ACHN (cell line): ENCODE measurements around the gene ZNHIT6.
A peak's percentile ranks its signal among the peaks of the same experiment; 100 is the strongest.

ENCODE experiments used
- DNase-seq: peaks from one replicate; pipeline ENCODE4 v3.0.0-alpha.2; 2015
- in situ Hi-C: cut with HindIII; loops from 2 replicates; pipeline ENCODE4 v1.10.0; 2017; ENCODE audit warnings: low sequenced_read_pairs, low pct_ligation_motif_present, low pct_unique_long_range_greater_than_20kb

ZNHIT6 gene

GRCh38 chr1:85605484-85606413 lies 102.5 kb downstream of the ZNHIT6 start:
- DNase-seq = peak; percentile 81
- in situ Hi-C loops = no loop called here

DNA sequence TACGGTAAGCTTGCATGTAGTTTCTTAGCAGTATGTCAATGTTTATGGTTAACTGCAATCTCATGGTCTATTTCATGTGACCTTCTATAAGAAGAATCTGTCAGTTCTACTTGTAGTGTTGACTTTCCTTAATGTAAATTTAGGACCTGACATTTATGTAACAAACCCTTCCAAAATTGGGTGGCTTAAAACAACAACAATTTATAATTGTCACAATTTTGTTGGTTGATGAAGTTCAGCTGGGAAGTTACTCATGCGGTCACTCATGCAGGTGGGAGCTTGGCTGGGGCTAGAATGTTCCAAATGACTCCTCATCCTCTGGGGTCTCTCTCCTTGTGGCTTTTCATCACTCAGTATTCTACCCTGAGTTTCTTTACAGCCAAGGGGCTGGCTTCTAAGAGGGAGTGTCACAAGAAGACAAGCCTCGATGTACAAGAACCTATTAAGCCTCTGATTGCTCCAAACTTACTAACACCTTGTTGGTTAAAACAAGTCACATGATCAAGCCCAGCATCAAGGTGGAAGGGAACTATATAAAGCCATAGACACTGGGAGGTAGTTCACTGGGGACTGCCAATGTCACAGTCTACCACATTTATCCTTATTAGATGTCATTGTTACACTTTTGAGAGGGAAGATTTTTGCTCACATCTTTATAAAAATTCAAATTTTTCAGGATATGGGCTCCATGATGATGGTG lies 103.8 kb downstream of the ZNHIT6 start:
- in situ Hi-C loops = no loop called here
- no peak for DNase-seq

- DNase-seq = no peak
- in situ Hi-C loops = no loop called here
Measured at GRCh38 chr1:85603086-85603880, 105.0 kb downstream of the ZNHIT6 start.

GRCh38 chr1:85602571-85602970 lies 105.7 kb downstream of the ZNHIT6 start:
- in situ Hi-C loops = no loop called here
- no peak for DNase-seq

DNA sequence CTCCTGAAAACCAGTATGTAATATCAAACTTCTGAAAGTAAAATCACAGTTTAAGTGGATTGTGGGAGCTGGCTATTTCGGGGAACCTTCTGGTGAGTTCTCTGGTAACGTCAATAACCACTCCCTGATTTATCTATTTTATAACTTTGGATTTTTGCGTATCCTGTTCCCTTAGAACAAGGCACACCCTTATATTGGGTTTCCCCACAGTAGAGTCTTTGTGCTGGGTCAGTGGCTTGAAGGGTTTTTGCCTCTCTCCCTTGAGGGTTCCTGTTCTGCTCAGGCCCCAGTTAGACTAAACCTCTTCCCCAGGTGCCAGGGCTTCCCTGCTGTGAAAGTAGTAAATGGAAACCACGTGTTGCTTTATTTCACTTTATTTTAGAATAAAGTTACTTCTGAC lies 106.3 kb downstream of the ZNHIT6 start:
- DNase-seq = no peak
- in situ Hi-C loops = no loop called here

GRCh38 chr1:85599681-85600080 lies 108.6 kb downstream of the ZNHIT6 start:
- in situ Hi-C loops = no loop called here
- no peak for DNase-seq
